Testis (tissue), 3 donors: ENCODE results near the gene RPAP3. TPM values are rescaled to one million over a fixed set of nuclear protein-coding genes. Genes with fewer than 3 reads are reported as not detected.

Experiments
- DNase-seq: peaks from one replicate; pipeline ENCODE4 v3.0.0-alpha.2; 2019
- H3K27ac ChIP-seq, 2 donors: fragments of 200-600 bp; sonication (generic); one replicate each; pipeline ENCODE4 v1.5.1; 2019
- H3K27me3 ChIP-seq: fragments of 200-600 bp; sonication (generic); one replicate; pipeline ENCODE4 v1.5.1; 2019
- H3K36me3 ChIP-seq: fragments of 200-600 bp; sonication (generic); one replicate; pipeline ENCODE4 v1.5.1; 2017; ENCODE audit warnings: low read depth; ENCODE audit errors: missing control alignments
- H3K4me1 ChIP-seq: fragments of 200-600 bp; sonication (generic); one replicate; pipeline ENCODE4 v1.5.1; 2019
- H3K4me3 ChIP-seq, 2 donors: fragments of 200-600 bp; sonication (generic); one replicate each; pipeline ENCODE4 v1.5.1; 2017 to 2019
- H3K9me3 ChIP-seq: fragments of 200-600 bp; sonication (generic); one replicate; pipeline ENCODE4 v1.5.1; 2017
- CTCF ChIP-seq, 3 experiments: fragments of 450-650 bp in 2 of 3; fragments of 200-600 bp in 1 of 3; sonication (generic) in 1 of 3; IDR thresholded peaks; one replicate each; pipeline ENCODE4 v1.5.1; 2016 to 2019; ENCODE audit warnings: antibody characterized with exemption in 3 of 3, mild to moderate bottlenecking in 2 of 3, moderate library complexity in 1 of 3
- POLR2A ChIP-seq: fragments of 450-650 bp; IDR thresholded peaks from one replicate; pipeline ENCODE4 v1.6.1; 2017; ENCODE audit warnings: antibody characterized with exemption, mild to moderate bottlenecking, moderate library complexity
- WGBS, 2 donors: methylation state at CpG; one replicate each; pipeline ENCODE4 v1.1.5; 2018; 5-methylcytosine and 5-hydroxymethylcytosine counted together
- intact Hi-C: fragments of 100-400 bp; cut with DNase I; formaldehyde crosslinking; loops from one replicate; pipeline ENCODE4 v1.15.1; 2023; ENCODE audit warnings: low total_unique reads
- polyA plus RNA-seq: library from polyadenylated mRNA; stranded (reverse); fragments of 350-450 nt; fragmentation: Illumina TruSeq; extraction: RNeasy Lipid Tissue Mini Kit (QIAGEN cat#74804); gene quantifications from one replicate; pipeline ENCODE4 v1.2.3, GENCODE V29; 2014; ENCODE audit warnings: low read depth, low replicate concordance; ENCODE audit not compliant: insufficient read depth
- total RNA-seq, 2 donors: library from RNA; depleted of rRNA; stranded (reverse); fragments of >200 nt; gene quantifications; one replicate each; pipeline ENCODE4 v1.2.3, GENCODE V29; 2016

RPAP3 gene
- total and polyA plus RNA-seq, 3 donors from 2014 or later: 12.7 to 32.3 (median 25.0) TPM

GRCh38 chr12:47737936-47738594, 32.2 kb upstream of the RPAP3 start:
- WGBS, 2 donors: 51 to 63% methylated on average over 15 to 17 of the region's 17 CpGs
- intact Hi-C loops: no loop called here
- peak overlapping the region; percentile 72 to 83 for H3K27ac ChIP-seq
- H3K4me3 ChIP-seq: no peak overlapping the region
- no peaks in the 10 kb centered on the region for H3K9me3 ChIP-seq
- H3K27me3 ChIP-seq: no peaks in the 10 kb centered on the region
- DNase-seq: no peak
- H3K36me3 ChIP-seq: no peaks in the 10 kb centered on the region
- TF ChIP-seq CTCF (IDR thresholded peaks at IDR 0.05) (no peak), POLR2A (no peak)
- peaks cover 68% of the 10 kb centered on the region for H3K4me1 ChIP-seq

- intact Hi-C loops: no loop called here
- H3K4me3 ChIP-seq: no peak overlapping the region
Measured at GRCh38 chr12:47736877-47737676, 31.2 kb upstream of the RPAP3 start.

GRCh38 chr12:47736216-47736615, 30.4 kb upstream of the RPAP3 start:
- no peak overlapping the region for H3K4me3 ChIP-seq
- no peaks in the 10 kb centered on the region for H3K27me3 ChIP-seq
- peaks cover 61% of the 10 kb centered on the region for H3K4me1 ChIP-seq
- H3K36me3 ChIP-seq: no peaks in the 10 kb centered on the region
- intact Hi-C loops: no loop called here
- TF ChIP-seq POLR2A (no peak), CTCF (IDR thresholded peaks at IDR 0.05) (no peak)
- no peak for DNase-seq
- H3K27ac ChIP-seq: peak overlapping the region; percentile 72 to 83
- WGBS, 2 donors: 60 to 63% methylated on average over 1 to 4 of the region's 4 CpGs
- H3K9me3 ChIP-seq: no peaks in the 10 kb centered on the region

More at GRCh38 chr12:47736877-47737676, 31.2 kb upstream of the RPAP3 start:
- no peaks in the 10 kb centered on the region for H3K9me3 ChIP-seq
- no peaks in the 10 kb centered on the region for H3K36me3 ChIP-seq
- H3K4me1 ChIP-seq: peaks cover 68% of the 10 kb centered on the region
- TF ChIP-seq POLR2A: no peak
- no peak for TF ChIP-seq CTCF (IDR thresholded peaks at IDR 0.05)
- peak overlapping the region; percentile 72 to 83 for H3K27ac ChIP-seq
- peak; percentile 95 for DNase-seq
- WGBS, 2 donors: 24 to 43% methylated on average over 13 to 19 of the region's 19 CpGs
- H3K27me3 ChIP-seq: no peaks in the 10 kb centered on the region

- H3K4me1 ChIP-seq: peaks cover 59% of the 10 kb centered on the region
- DNase-seq: no peak
- H3K27ac ChIP-seq: peak overlapping the region; percentile 72 to 83
- TF ChIP-seq CTCF (IDR thresholded peaks at IDR 0.05) (no peak), POLR2A (no peak)
- intact Hi-C loops: no loop called here
- no peaks in the 10 kb centered on the region for H3K36me3 ChIP-seq
- no peaks in the 10 kb centered on the region for H3K9me3 ChIP-seq
- no peak overlapping the region for H3K4me3 ChIP-seq
- H3K27me3 ChIP-seq: no peaks in the 10 kb centered on the region
- 86 to 89% methylated on average over 8 to 11 of the region's 11 CpGs for WGBS, 2 donors
Measured at GRCh38 chr12:47735649-47736048, 29.8 kb upstream of the RPAP3 start.
